T47D (cell line): Measurements from ENCODE around the gene ALX4.

Experiments
- DNase-seq, 2 experiments: peaks; one replicate each; pipeline versions ENCODE4 v3.0.0 to v3.0.0-alpha.2; 2011 to 2012; ENCODE audit warnings: low read depth in 1 of 2, low spot score in 1 of 2
- JUND ChIP-seq: IDR thresholded peaks from 2 replicates; pipeline ENCODE4 v1.6.1; 2012; ENCODE audit warnings: low read depth
- in situ Hi-C: cut with HindIII; loops from 2 replicates; pipeline ENCODE4 v1.10.0; 2016; ENCODE audit warnings: low sequenced_read_pairs, low pct_unique_long_range_greater_than_20kb

ALX4 gene

GRCh38 chr11:44260081-44260480 is 49.9 kb downstream of the ALX4 start:
- TF ChIP-seq JUND: no peak
- in situ Hi-C loops: no loop called here

GRCh38 chr11:44258839-44259420 is 51.0 kb downstream of the ALX4 start:
- in situ Hi-C loops: no loop called here
- TF ChIP-seq JUND: no peak
- no peak for DNase-seq

More at GRCh38 chr11:44260081-44260480, 49.9 kb downstream of the ALX4 start:
- no peak for DNase-seq

GRCh38 chr11:44258190-44258489 is 51.8 kb downstream of the ALX4 start:
- TF ChIP-seq JUND: no peak

GRCh38 chr11:44257338-44258189 is 52.4 kb downstream of the ALX4 start:
- DNase-seq: no peak
- no peak for TF ChIP-seq JUND
- in situ Hi-C loops: no loop called here

More at GRCh38 chr11:44258190-44258489, 51.8 kb downstream of the ALX4 start:
- in situ Hi-C loops: no loop called here
- DNase-seq: peak in 1 of 2 experiments; percentile 18

GRCh38 chr11:44256673-44257291 is 53.2 kb downstream of the ALX4 start:
- no peak for TF ChIP-seq JUND
- in situ Hi-C loops: no loop called here

GRCh38 chr11:44255406-44256071 is 54.4 kb downstream of the ALX4 start:
- in situ Hi-C loops: no loop called here
- no peak for TF ChIP-seq JUND
- peak; percentile 46 to 69 for DNase-seq

More at GRCh38 chr11:44256673-44257291, 53.2 kb downstream of the ALX4 start:
- DNase-seq: no peak

- no peak for TF ChIP-seq JUND
- in situ Hi-C loops: no loop called here
- no peak for DNase-seq
These were observed 56.8 kb downstream of the ALX4 start for GRCh38 chr11:44252999-44253602.

GRCh38 chr11:44250421-44250820 is 59.5 kb downstream of the ALX4 start:
- TF ChIP-seq JUND: no peak
- DNase-seq: no peak
- in situ Hi-C loops: no loop called here

- no peak for DNase-seq
- in situ Hi-C loops: no loop called here
- TF ChIP-seq JUND: no peak
These were observed 61.8 kb downstream of the ALX4 start for GRCh38 chr11:44248109-44248508.

GRCh38 chr11:44247508-44247907 is 62.4 kb downstream of the ALX4 start:
- DNase-seq: no peak
- in situ Hi-C loops: no loop called here
- no peak for TF ChIP-seq JUND

GRCh38 chr11:44246726-44247125 is 63.2 kb downstream of the ALX4 start:
- in situ Hi-C loops: no loop called here
- TF ChIP-seq JUND: no peak

GRCh38 chr11:44244639-44245310 is 65.2 kb downstream of the ALX4 start:
- no peak for TF ChIP-seq JUND
- DNase-seq: no peak
- in situ Hi-C loops: no loop called here

More at GRCh38 chr11:44246726-44247125, 63.2 kb downstream of the ALX4 start:
- no peak for DNase-seq
